Measurements from ENCODE around the gene MAPKAPK2. TPM values are rescaled to one million over a fixed set of nuclear protein-coding genes. Genes with fewer than 3 reads are reported as not detected.

Gene MAPKAPK2
- total and polyA plus RNA-seq, 8 donors, result 53.1 to 113 (median 61.8) TPM

DNA sequence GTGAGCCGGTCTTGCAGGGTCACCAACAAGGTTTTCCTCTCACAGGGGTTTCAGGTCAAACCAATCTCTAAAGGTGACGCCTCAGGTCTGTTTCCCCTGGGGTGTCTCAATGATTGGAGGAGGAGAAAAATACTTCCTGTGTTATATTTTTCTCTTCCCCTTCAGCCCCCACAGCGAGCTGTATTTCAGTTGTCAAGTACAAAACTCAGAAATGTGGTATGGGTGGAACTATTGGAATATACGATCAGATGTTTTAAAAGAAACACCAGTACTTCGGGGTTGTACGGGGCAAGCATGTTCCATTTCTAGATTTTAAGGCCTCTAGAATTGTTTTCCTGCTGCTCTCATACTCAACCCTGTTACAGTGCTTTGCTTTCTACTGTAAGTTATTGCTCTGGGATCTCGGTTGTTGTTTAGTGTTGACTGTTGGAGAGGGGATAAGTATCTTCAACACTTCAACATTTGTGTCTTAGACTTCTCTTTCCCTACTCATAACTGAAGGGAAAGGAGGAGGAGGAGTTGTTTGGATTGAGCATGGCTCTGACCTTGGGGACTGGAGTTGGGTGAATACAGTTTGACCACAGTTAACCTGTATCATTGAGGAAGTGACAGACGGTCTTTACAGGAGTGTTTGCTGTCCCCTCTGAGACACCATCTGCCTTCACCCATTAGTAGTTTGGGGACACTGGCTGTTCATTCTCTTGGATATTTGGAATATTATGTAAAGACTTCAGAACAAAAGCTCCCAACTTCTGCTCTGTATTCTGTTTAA lies 2.0 kb downstream of the MAPKAPK2 start:
- H3K27me3 ChIP-seq, result no peaks in the 10 kb centered on the region
- peaks cover 26 to 51% of the 10 kb centered on the region in 2 donors for H3K4me1 ChIP-seq
- peak overlapping the region; percentile 76 to 88 for H3K4me3 ChIP-seq
- H3K9me3 ChIP-seq, result no peaks in the 10 kb centered on the region
- H3K36me3 ChIP-seq, result no peaks in the 10 kb centered on the region
- TF ChIP-seq, protein P1, sequence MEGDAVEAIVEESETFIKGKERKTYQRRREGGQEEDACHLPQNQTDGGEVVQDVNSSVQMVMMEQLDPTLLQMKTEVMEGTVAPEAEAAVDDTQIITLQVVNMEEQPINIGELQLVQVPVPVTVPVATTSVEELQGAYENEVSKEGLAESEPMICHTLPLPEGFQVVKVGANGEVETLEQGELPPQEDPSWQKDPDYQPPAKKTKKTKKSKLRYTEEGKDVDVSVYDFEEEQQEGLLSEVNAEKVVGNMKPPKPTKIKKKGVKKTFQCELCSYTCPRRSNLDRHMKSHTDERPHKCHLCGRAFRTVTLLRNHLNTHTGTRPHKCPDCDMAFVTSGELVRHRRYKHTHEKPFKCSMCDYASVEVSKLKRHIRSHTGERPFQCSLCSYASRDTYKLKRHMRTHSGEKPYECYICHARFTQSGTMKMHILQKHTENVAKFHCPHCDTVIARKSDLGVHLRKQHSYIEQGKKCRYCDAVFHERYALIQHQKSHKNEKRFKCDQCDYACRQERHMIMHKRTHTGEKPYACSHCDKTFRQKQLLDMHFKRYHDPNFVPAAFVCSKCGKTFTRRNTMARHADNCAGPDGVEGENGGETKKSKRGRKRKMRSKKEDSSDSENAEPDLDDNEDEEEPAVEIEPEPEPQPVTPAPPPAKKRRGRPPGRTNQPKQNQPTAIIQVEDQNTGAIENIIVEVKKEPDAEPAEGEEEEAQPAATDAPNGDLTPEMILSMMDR (IDR thresholded peaks at IDR 0.05), result no peak
- peak; percentile 4 for ATAC-seq
- intact Hi-C loops (cut with DNase I), result no loop called here
- no peak for DNase-seq
- H3K27ac ChIP-seq, result peak overlapping the region; percentile 90 to 97

DNA sequence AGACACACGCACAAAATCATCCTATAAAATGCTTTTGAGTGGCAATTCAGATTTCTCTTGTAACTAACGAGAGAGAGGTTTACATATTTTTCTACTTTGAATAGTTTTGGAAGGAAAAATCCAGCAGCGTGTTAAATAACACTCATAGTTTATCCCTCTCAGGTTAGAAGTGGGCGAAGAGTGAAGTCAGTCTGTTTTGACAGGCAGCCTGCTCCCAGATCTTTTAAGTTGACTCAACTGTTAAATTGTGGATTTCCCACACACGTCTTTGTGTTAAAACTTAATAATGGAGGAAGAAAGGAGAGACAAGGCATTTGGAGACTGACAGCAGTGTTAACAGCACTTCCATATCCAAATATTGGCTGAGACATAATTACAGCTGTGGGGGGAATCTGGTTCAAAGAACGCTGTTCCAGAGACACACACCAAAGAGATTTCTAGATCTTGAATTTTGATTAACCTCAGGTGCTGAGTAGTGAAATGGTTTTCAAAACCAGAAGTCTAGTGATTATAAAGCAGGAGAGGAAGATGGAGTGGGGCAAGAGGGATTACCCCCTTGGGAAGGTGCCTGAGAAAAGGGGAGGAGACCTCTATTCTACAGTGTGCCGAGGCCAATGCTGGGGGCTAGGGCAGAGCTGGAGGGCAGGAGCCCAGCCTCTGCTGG lies 2.7 kb downstream of the MAPKAPK2 start:
- intact Hi-C loops (cut with DNase I), result no loop called here
- peak overlapping the region; percentile 90 to 97 for H3K27ac ChIP-seq
- TF ChIP-seq, protein P1 (IDR thresholded peaks at IDR 0.05), result no peak
- H3K9me3 ChIP-seq, result no peaks in the 10 kb centered on the region
- H3K4me1 ChIP-seq, result peaks cover 33 to 59% of the 10 kb centered on the region in 2 donors
- H3K4me3 ChIP-seq, result peak overlapping the region; percentile 76 to 88
- H3K27me3 ChIP-seq, result no peaks in the 10 kb centered on the region
- no peaks in the 10 kb centered on the region for H3K36me3 ChIP-seq
- DNase-seq (no peak), ATAC-seq (no peak)

DNA sequence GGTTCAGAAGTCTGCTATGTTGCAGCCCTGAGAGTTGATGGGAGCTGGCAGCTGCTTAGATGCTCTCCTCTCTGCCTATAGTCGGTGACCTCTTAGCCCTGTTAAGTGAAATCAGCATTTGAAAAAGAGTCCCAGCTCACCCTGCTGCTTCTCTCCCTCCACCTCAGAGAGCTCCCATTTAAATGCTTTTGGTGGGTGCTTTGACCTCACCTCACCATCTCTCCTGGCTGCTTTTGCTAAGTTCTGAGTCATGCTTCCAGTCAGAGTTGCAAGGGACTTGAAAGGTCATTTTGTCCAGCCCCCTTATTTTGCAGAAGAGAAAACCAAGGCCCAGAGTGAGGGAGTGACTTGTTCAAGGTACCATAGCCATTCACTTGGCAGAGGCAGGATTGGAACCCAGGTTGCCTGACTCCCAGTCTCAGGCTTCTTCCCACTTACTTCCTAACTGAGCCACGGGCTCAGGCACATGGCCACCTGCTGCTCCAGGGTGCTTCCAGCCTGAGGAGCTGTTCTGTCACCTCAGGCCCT lies 3.3 kb downstream of the MAPKAPK2 start:
- no peak for ATAC-seq

DNA sequence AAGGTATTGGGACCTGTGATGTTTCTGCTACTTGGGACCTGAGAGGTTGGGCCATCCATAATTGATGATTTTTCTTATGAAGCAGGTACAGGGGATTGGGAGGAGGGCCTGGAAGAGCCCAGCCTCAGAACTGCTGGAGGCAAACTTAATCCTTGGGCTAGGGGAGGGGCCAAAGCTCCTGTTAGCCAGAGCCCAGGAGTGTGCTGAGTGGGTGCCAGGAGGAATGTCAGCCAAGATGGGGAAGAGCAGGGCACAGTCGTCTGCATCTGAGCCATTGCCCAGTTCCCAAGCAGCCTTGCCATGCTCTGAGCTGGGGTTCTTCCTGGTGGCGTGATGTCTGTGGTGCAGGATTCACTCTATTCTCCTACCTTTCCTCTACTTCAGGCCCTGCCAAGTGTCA lies 5.8 kb downstream of the MAPKAPK2 start:
- TF ChIP-seq, protein P1 (IDR thresholded peaks at IDR 0.05), result no peak
- Histone ChIP-seq H3K4me3 (no peak overlapping the region), H3K4me1 (peaks cover 53 to 90% of the 10 kb centered on the region in 2 donors), H3K36me3 (peaks cover 0 to 10% of the 10 kb centered on the region in 2 donors), H3K27me3 (no peaks in the 10 kb centered on the region), H3K27ac (no peak overlapping the region), H3K9me3 (no peaks in the 10 kb centered on the region)
- ATAC-seq (no peak), DNase-seq (no peak)
- intact Hi-C loops (cut with DNase I), result no loop called here

More for the DNA sequence above, 3.3 kb downstream of the MAPKAPK2 start:
- DNase-seq, result no peak
- H3K4me3 ChIP-seq, result peak overlapping the region in 1 of 2 donors; percentile 88
- peaks cover 0 to under 1% of the 10 kb centered on the region in 2 donors for H3K36me3 ChIP-seq
- TF ChIP-seq, protein P1 (IDR thresholded peaks at IDR 0.05), result no peak
- no peaks in the 10 kb centered on the region for H3K27me3 ChIP-seq
- H3K27ac ChIP-seq, result peak overlapping the region in 1 of 2 donors; percentile 97
- peaks cover 39 to 64% of the 10 kb centered on the region in 2 donors for H3K4me1 ChIP-seq
- intact Hi-C loops (cut with DNase I), result no loop called here
- H3K9me3 ChIP-seq, result no peaks in the 10 kb centered on the region

DNA sequence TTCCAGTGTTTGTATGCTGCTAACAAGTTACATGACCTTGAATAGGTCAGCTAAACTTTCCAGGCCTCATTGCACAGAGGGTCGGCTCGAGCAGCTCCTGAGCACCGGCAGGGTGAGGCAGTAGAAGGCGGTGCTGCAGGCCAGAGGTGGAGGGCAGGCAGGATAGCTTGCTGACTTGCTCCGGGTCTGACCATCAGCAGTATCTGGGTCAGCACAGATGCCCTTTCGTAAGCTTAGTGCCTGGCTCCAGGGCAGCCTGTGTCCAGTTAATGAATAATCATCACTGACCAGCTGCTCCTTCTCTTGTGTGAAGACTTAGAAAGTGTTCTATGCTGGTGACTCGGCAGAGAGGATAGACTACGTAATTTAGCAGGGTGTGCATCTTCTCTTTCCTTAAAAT lies 6.9 kb downstream of the MAPKAPK2 start:
- peak overlapping the region in 1 of 2 donors; percentile 20 for H3K27ac ChIP-seq
- no peaks in the 10 kb centered on the region for H3K27me3 ChIP-seq
- DNase-seq, result no peak
- intact Hi-C loops (cut with DNase I), result no loop called here
- peaks cover 56 to 99% of the 10 kb centered on the region in 2 donors for H3K4me1 ChIP-seq
- peaks cover 0 to 10% of the 10 kb centered on the region in 2 donors for H3K36me3 ChIP-seq
- H3K9me3 ChIP-seq, result no peaks in the 10 kb centered on the region
- ATAC-seq, result no peak
- TF ChIP-seq, protein P1 (IDR thresholded peaks at IDR 0.05), result no peak
- no peak overlapping the region for H3K4me3 ChIP-seq
